Activated naive CD4-positive, alpha-beta T cell treated with anti-CD3 and anti-CD28 coated beads, Interleukin-2, amount 50 U/mL, for 72 hours (primary cell): ENCODE measurements around the gene SLC35G6. TPM values are rescaled to one million over a fixed set of nuclear protein-coding genes. Genes with fewer than 3 reads are reported as not detected.
A peak's percentile ranks its signal among the peaks of the same experiment; 100 is the strongest.

Experiments
- ATAC-seq, 2 donors: fragments of 150-1000 bp; cut with Tn5 transposase; 2 replicates each; pipeline ENCODE4 v1.10.0; 2021; ENCODE audit warnings: mild to moderate bottlenecking in 2 of 2, moderate library complexity in 2 of 2
- DNase-seq, 2 donors: peaks; one replicate each; pipeline ENCODE4 v3.0.0; 2021 to 2022; ENCODE audit warnings: low spot score in 2 of 2
- H3K27ac Mint-ChIP-seq, 2 donors: one replicate each; pipeline ENCODE4 v1.8.0; 2022; ENCODE audit warnings: mild to moderate bottlenecking in 2 of 2, mixed read lengths in 2 of 2
- H3K36me3 Mint-ChIP-seq, 2 donors: one replicate each; pipeline ENCODE4 v1.8.0; 2022; ENCODE audit warnings: mixed read lengths in 2 of 2
- H3K9me3 Mint-ChIP-seq, 2 donors: one replicate each; pipeline ENCODE4 v1.8.0; 2022; ENCODE audit warnings: mixed read lengths in 2 of 2
- total RNA-seq, 2 donors: library from RNA; stranded (reverse); gene quantifications; one replicate each; pipeline ENCODE4 v1.2.3, GENCODE V29; 2022

SLC35G6 gene
- total RNA-seq, 2 donors from 2014 or later: not detected

DNA sequence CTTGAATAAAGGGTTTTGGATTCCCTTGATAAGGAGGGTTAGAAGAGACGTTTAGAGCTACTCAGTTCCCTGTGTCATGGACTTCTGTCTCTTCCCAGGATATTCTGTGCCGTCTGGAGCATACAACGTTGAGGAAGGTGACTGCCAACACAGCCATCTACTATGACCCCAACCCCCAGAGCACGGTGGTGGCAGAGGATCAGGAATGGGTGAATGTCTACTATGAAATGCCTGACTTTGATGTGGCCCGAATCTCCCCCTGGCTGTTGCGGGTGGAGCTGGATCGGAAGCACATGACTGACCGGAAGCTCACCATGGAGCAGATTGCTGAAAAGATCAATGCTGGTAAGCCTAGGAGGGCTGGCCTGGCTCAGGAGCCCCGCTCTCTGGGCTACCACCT is 27.6 kb downstream of the SLC35G6 start:
- Mint-ChIP-seq H3K36me3 (peaks cover 25 to 31% of the 10 kb centered on the region in 2 donors), H3K27ac (peak overlapping the region in 1 of 2 donors; percentile 79)
- no peak for ATAC-seq

GRCh38 chr17:7509937-7510336 is 28.7 kb downstream of the SLC35G6 start:
- H3K36me3 Mint-ChIP-seq: peaks cover 20 to 24% of the 10 kb centered on the region in 2 donors
- DNase-seq (no peak), ATAC-seq (no peak)
- no peaks in the 10 kb centered on the region for H3K9me3 Mint-ChIP-seq
- peak overlapping the region in 1 of 2 donors; percentile 36 for H3K27ac Mint-ChIP-seq

More for the DNA sequence above, 27.6 kb downstream of the SLC35G6 start:
- H3K9me3 Mint-ChIP-seq: no peaks in the 10 kb centered on the region
- DNase-seq: no peak

- Mint-ChIP-seq H3K36me3 (peaks cover 16 to 20% of the 10 kb centered on the region in 2 donors), H3K27ac (peak overlapping the region; percentile 3 to 55), H3K9me3 (no peaks in the 10 kb centered on the region)
- ATAC-seq: peak in 1 of 2 donors; percentile 5
- DNase-seq: no peak
These were observed 29.9 kb downstream of the SLC35G6 start for GRCh38 chr17:7511108-7511507.

GRCh38 chr17:7512105-7512504 is 30.9 kb downstream of the SLC35G6 start:
- Mint-ChIP-seq H3K9me3 (no peaks in the 10 kb centered on the region), H3K36me3 (peaks cover 16 to 20% of the 10 kb centered on the region in 2 donors), H3K27ac (no peak overlapping the region)
- ATAC-seq: no peak
- DNase-seq: no peak

DNA sequence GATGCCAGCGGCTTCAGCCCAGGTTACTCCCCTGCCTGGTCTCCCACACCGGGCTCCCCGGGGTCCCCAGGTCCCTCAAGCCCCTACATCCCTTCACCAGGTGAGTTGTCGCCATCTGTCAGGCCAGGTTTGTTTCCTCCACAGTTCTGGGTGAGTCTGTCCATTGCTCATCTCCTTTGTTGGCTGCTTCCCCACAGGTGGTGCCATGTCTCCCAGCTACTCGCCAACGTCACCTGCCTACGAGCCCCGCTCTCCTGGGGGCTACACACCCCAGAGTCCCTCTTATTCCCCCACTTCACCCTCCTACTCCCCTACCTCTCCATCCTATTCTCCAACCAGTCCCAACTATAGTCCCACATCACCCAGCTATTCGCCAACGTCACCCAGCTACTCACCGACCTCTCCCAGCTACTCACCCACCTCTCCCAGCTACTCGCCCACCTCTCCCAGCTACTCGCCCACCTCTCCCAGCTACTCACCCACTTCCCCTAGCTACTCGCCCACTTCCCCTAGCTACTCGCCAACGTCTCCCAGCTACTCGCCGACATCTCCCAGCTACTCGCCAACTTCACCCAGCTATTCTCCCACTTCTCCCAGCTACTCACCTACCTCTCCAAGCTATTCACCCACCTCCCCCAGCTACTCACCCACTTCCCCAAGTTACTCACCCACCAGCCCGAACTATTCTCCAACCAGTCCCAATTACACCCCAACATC is 31.7 kb downstream of the SLC35G6 start:
- peaks cover 16 to 20% of the 10 kb centered on the region in 2 donors for H3K36me3 Mint-ChIP-seq
- peak in 1 of 2 donors; percentile 8 for ATAC-seq
- H3K9me3 Mint-ChIP-seq: no peaks in the 10 kb centered on the region
- DNase-seq: no peak
- H3K27ac Mint-ChIP-seq: peak overlapping the region in 1 of 2 donors; percentile 76

DNA sequence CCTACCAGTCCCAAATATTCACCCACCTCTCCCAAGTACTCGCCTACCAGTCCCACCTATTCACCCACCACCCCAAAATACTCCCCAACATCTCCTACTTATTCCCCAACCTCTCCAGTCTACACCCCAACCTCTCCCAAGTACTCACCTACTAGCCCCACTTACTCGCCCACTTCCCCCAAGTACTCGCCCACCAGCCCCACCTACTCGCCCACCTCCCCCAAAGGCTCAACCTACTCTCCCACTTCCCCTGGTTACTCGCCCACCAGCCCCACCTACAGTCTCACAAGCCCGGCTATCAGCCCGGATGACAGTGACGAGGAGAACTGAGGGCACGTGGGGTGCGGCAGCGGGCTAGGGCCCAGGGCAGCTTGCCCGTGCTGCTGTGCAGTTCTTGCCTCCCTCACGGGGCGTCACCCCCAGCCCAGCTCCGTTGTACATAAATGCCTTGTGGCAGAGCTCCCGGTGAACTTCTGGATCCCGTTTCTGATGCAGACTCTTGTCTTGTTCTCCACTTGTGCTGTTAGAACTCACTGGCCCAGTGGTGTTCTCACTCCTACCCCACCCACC is 32.7 kb downstream of the SLC35G6 start:
- no peak overlapping the region for H3K27ac Mint-ChIP-seq
- H3K36me3 Mint-ChIP-seq: peaks cover 12 to 16% of the 10 kb centered on the region in 2 donors
- H3K9me3 Mint-ChIP-seq: no peaks in the 10 kb centered on the region
- DNase-seq (no peak), ATAC-seq (peak in 1 of 2 donors; percentile 17)

DNA sequence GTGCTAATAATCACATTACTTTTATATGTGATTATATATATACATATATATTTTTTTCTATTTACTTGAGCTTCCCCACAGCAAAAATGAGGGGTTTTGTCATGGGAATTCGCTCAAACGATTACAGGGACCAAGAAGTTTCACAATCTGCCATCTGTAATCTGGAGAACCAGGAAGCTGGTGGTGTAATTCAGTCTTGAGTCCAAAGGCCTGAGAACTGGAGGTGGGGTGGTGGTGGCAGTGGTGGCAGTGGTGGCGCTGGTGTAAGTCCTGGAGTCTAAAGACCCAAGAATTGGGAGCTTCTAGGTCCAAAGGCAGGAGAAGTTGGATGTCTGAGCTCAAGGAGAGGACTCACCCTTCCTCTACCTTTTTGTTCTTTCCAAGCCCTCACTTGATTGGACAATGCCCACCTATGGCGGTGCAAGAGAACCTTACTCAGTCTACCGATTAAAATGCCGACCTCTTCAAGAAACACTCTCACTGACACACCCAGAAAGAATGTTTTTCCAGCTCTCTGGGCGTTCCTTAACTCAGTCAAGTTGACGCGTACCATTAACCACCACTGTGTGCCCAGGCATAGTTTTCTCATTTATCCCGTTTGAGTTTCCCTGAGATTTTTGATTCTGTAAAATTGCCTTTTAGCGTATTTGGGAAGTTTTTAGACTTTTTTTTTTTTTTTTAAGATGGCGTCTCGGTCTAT is 34.8 kb downstream of the SLC35G6 start:
- Mint-ChIP-seq H3K36me3 (peaks cover 3 to 6% of the 10 kb centered on the region in 2 donors), H3K27ac (no peak overlapping the region), H3K9me3 (no peaks in the 10 kb centered on the region)
- ATAC-seq (no peak), DNase-seq (no peak)

GRCh38 chr17:7523033-7523432 is 41.8 kb downstream of the SLC35G6 start:
- Mint-ChIP-seq H3K9me3 (no peaks in the 10 kb centered on the region), H3K36me3 (peaks cover 0 to 12% of the 10 kb centered on the region in 2 donors), H3K27ac (peak overlapping the region in 1 of 2 donors; percentile 39)
- DNase-seq (peak in 1 of 2 donors; percentile 58), ATAC-seq (peak; percentile 76)

- ATAC-seq (no peak), DNase-seq (no peak)
- peaks cover 0 to 11% of the 10 kb centered on the region in 2 donors for H3K9me3 Mint-ChIP-seq
- peaks cover 4 to 20% of the 10 kb centered on the region in 2 donors for H3K36me3 Mint-ChIP-seq
- H3K27ac Mint-ChIP-seq: no peak overlapping the region
These were observed 47.6 kb downstream of the SLC35G6 start for GRCh38 chr17:7528842-7529241.

- peaks cover 4 to 20% of the 10 kb centered on the region in 2 donors for H3K36me3 Mint-ChIP-seq
- peaks cover 0 to 11% of the 10 kb centered on the region in 2 donors for H3K9me3 Mint-ChIP-seq
- DNase-seq (no peak), ATAC-seq (no peak)
- no peak overlapping the region for H3K27ac Mint-ChIP-seq
These were observed 49.0 kb downstream of the SLC35G6 start for GRCh38 chr17:7530023-7530900.

Other genes starting within 250 kb of the SLC35G6 start
- 10 to 100 TPM; 56.2 to 73.4 TPM for gene DVL2, start 246.9 kb upstream of the SLC35G6 start, total RNA-seq
- 10 to 100 TPM; 25.9 to 52.4 TPM for gene PHF23, start 242.0 kb upstream of the SLC35G6 start, total RNA-seq
- 100 to 1,000 TPM; 167 to 298 TPM for gene GABARAP, start 239.0 kb upstream of the SLC35G6 start, total RNA-seq
- gene CTDNEP1, start 229.7 kb upstream of the SLC35G6 start, total RNA-seq: 100 to 1,000 TPM; 171 to 179 TPM
- gene ELP5, start 229.2 kb upstream of the SLC35G6 start, total RNA-seq: 10 to 100 TPM; 45.6 to 62.3 TPM
- 1 to 10 TPM in 1 of 2 donors, under 1 TPM in 1; 0.55 to 1.5 TPM for gene CLDN7, start 219.0 kb upstream of the SLC35G6 start, total RNA-seq
- gene SLC2A4, start 199.7 kb upstream of the SLC35G6 start, total RNA-seq: under 1 TPM in 1 of 2 donors, not detected in 1; 0.51 TPM
- 1 to 10 TPM in 1 of 2 donors, under 1 TPM in 1; 0.18 to 1.7 TPM for gene YBX2, start 186.8 kb upstream of the SLC35G6 start, total RNA-seq
- gene EIF5A, start 173.8 kb upstream of the SLC35G6 start, total RNA-seq: 100 to 1,000 TPM; 493 to 836 TPM
- gene GPS2, start 166.1 kb upstream of the SLC35G6 start, total RNA-seq: 10 to 100 TPM; 36.3 to 48.6 TPM
- 10 to 100 TPM; 24.8 to 32.7 TPM for gene NEURL4, start 152.1 kb upstream of the SLC35G6 start, total RNA-seq
- 100 to 1,000 TPM; 400 to 610 TPM for gene ACAP1, start 144.9 kb upstream of the SLC35G6 start, total RNA-seq
- 10 to 100 TPM in 1 of 2 donors, 1 to 10 TPM in 1; 3.6 to 10.1 TPM for gene KCTD11, start 129.3 kb upstream of the SLC35G6 start, total RNA-seq
- under 1 TPM in 1 of 2 donors, not detected in 1; 0.21 TPM for gene TMEM95, start 126.3 kb upstream of the SLC35G6 start, total RNA-seq
- 1 to 10 TPM; 2.7 to 5.3 TPM for gene TNK1, start 100.4 kb upstream of the SLC35G6 start, total RNA-seq
- 10 to 100 TPM; 58.2 to 77.5 TPM for gene PLSCR3, start 86.9 kb upstream of the SLC35G6 start, total RNA-seq
- gene TMEM256, start 77.3 kb upstream of the SLC35G6 start, total RNA-seq: 100 to 1,000 TPM in 1 of 2 donors, 10 to 100 TPM in 1; 78.9 to 114 TPM
- 10 to 100 TPM; 14.5 to 15.8 TPM for gene NLGN2, start 73.6 kb upstream of the SLC35G6 start, total RNA-seq
- not detected for gene SPEM1, start 61.1 kb upstream of the SLC35G6 start, total RNA-seq
- gene SPEM2, start 55.8 kb upstream of the SLC35G6 start, total RNA-seq: under 1 TPM in 1 of 2 donors, not detected in 1; 0.14 TPM
- gene SPEM3, start 52.6 kb upstream of the SLC35G6 start, total RNA-seq: not detected
- gene TMEM102, start 46.0 kb upstream of the SLC35G6 start, total RNA-seq: 10 to 100 TPM in 1 of 2 donors, 1 to 10 TPM in 1; 9.2 to 13.2 TPM
- gene FGF11, start 41.9 kb upstream of the SLC35G6 start, total RNA-seq: 10 to 100 TPM in 1 of 2 donors, 1 to 10 TPM in 1; 2.6 to 35.5 TPM
- gene CHRNB1, start 36.4 kb upstream of the SLC35G6 start, total RNA-seq: 10 to 100 TPM; 12.1 to 17.6 TPM
- 10 to 100 TPM; 21.8 to 26.5 TPM for gene ZBTB4, start 1.8 kb upstream of the SLC35G6 start, total RNA-seq
- gene POLR2A, start 2.9 kb downstream of the SLC35G6 start, total RNA-seq: 100 to 1,000 TPM; 280 to 333 TPM
- 10 to 100 TPM; 16.4 to 18.9 TPM for gene TNFSF12, start 67.6 kb downstream of the SLC35G6 start, total RNA-seq
- 1 to 10 TPM; 4.6 to 6.0 TPM for gene TNFSF13, start 77.3 kb downstream of the SLC35G6 start, total RNA-seq
- gene SENP3, start 80.5 kb downstream of the SLC35G6 start, total RNA-seq: 10 to 100 TPM; 42.9 to 46.3 TPM
- 10 to 100 TPM in 1 of 2 donors, 1 to 10 TPM in 1; 7.6 to 12.7 TPM for gene CD68, start 98.2 kb downstream of the SLC35G6 start, total RNA-seq
- gene MPDU1, start 102.4 kb downstream of the SLC35G6 start, total RNA-seq: 10 to 100 TPM; 52.1 to 60.6 TPM
- under 1 TPM; 0.23 to 0.93 TPM for gene SOX15, start 108.6 kb downstream of the SLC35G6 start, total RNA-seq
- gene FXR2, start 133.5 kb downstream of the SLC35G6 start, total RNA-seq: 10 to 100 TPM; 34.7 to 66.2 TPM
- gene SAT2, start 146.4 kb downstream of the SLC35G6 start, total RNA-seq: 10 to 100 TPM; 24.4 to 49.6 TPM
- gene SHBG, start 148.7 kb downstream of the SLC35G6 start, total RNA-seq: under 1 TPM in 1 of 2 donors, not detected in 1; 0.50 TPM
- under 1 TPM in 1 of 2 donors, not detected in 1; 0.25 TPM for gene ATP1B2, start 169.5 kb downstream of the SLC35G6 start, total RNA-seq
- gene TP53, start 206.0 kb downstream of the SLC35G6 start, total RNA-seq: 100 to 1,000 TPM in 1 of 2 donors, 10 to 100 TPM in 1; 78.4 to 147 TPM
- 10 to 100 TPM; 16.4 to 23.5 TPM for gene WRAP53, start 207.0 kb downstream of the SLC35G6 start, total RNA-seq
- gene EFNB3, start 223.8 kb downstream of the SLC35G6 start, total RNA-seq: not detected
- under 1 TPM; 0.05 to 0.19 TPM for gene DNAH2, start 236.3 kb downstream of the SLC35G6 start, total RNA-seq